LNCAP (cell line): ENCODE results near the gene KIF3A.

Experiments
- TF ChIP-seq, protein P1 (sequence below): fragments of 450-650 bp; IDR thresholded peaks from 2 replicates; pipeline ENCODE4 v1.5.1; 2017; ENCODE audit warnings: mild to moderate bottlenecking

KIF3A gene

DNA sequence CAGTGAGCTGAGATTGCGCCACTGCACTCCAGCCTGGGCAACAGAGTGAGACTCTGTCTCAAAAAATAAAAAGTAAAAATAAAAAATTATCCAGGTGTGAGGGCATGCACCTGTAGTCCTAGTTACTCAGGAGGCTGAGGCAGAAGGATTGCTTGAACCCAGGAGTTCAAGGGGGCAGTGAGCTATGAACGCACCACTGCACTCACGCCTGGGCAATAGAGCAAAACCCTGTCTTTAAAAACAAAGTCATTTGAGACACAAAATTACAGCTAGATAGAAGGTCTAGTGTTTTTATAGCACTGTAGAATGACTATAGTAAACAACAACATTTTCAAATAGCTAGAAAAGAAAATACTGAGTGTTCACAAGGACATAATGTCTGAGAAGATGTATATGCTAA is 47.2 kb downstream of the KIF3A start:
- TF ChIP-seq, protein P1, sequence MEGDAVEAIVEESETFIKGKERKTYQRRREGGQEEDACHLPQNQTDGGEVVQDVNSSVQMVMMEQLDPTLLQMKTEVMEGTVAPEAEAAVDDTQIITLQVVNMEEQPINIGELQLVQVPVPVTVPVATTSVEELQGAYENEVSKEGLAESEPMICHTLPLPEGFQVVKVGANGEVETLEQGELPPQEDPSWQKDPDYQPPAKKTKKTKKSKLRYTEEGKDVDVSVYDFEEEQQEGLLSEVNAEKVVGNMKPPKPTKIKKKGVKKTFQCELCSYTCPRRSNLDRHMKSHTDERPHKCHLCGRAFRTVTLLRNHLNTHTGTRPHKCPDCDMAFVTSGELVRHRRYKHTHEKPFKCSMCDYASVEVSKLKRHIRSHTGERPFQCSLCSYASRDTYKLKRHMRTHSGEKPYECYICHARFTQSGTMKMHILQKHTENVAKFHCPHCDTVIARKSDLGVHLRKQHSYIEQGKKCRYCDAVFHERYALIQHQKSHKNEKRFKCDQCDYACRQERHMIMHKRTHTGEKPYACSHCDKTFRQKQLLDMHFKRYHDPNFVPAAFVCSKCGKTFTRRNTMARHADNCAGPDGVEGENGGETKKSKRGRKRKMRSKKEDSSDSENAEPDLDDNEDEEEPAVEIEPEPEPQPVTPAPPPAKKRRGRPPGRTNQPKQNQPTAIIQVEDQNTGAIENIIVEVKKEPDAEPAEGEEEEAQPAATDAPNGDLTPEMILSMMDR = no peak

DNA sequence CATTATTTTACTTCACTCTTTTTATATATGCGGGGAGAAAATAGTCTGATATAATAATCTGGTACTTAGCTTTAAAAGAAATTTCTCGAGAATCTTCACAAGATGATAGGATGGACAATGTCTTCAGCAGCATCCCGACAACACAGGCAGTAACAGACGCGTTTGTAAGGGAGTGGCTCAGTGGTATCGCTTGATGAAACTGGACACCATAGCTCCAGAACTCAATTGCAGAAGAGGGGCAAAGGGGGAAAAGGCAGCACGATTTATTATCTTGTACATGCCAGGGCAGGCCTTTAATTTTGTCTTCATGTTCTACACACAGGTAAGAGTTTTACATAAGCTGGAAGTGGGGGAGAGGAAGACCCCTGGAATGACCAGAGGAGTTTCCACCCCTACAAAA is 47.8 kb downstream of the KIF3A start:
- TF ChIP-seq, protein P1 = no peak

DNA sequence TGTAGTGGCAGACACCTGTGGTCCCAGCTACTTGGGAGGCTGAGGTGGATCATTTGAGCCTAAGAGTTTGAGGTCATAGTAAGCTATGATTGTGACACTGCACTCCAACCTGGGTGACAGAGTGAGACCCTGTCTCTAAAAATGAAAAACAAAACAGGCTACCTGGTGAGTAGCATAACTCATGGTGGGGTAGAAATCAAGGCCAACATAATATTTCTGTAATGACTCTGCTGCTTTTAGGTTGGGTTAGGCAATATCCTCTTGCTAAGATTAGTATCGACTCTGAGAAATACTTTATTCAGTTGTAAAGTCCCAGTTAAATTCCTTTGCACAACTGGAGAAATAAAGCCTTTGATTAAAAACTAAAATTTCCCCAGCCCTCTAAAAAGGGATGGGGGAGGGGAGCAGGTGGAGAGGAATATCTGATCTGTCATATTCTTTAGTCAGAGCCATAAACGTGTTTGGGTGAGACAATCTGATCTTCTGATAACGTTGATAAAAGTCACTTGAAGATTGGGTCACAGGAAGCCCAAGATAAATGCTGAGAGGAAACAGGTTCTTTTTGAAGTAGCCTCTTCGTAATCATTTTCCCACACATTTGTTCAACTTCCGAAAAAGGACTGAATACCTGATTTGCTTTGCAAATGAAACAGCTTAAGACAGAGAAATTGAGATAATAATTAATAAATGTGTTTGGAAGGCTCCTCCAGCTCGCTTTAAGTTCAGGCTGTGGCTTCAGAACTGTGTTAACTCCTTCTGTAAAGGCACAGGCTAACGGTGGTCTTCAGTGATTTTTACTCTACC is 48.6 kb downstream of the KIF3A start:
- TF ChIP-seq, protein P1 = no peak

DNA sequence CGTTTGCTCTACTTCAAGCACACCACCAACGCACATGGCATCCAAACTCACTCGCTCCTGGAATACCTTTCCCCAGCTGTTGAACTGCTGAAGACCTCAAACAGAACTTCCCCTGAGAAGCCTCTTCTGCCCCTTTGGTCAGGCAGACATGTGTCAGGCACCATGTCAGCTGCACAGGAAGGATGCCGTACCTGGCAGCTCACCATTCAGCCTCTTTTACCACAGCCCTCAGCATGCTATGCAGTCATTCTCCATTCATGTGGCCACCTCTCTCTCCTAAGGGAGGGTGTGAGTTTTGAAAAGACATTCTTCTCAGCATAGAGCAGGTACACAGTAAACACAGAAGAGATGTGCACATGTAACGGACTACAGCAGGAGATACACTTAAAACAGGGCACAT is 49.4 kb downstream of the KIF3A start:
- TF ChIP-seq, protein P1 = no peak

DNA sequence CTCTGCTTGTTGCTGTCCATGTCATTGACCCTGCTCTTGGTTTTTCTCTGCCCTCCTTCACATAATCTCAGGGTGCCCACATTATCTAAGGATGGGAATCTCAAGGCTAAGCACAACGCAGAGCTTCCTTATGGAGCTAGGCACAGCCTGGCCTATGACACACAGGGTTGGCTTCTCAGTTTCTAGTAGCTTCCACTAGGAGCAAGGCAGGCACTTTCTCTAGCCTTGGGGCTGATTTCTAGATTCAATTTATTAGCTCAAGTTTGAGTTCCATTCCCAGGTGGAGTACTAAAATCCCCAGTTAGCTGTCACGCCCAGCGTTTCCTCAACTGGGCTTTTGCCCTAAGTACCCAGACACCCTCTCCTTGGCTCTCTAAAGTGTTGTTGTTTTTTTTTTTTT is 51.2 kb downstream of the KIF3A start:
- TF ChIP-seq, protein P1 = no peak

GRCh38 chr5:132684922-132685720 is 52.2 kb downstream of the KIF3A start:
- TF ChIP-seq, protein P1 = no peak

DNA sequence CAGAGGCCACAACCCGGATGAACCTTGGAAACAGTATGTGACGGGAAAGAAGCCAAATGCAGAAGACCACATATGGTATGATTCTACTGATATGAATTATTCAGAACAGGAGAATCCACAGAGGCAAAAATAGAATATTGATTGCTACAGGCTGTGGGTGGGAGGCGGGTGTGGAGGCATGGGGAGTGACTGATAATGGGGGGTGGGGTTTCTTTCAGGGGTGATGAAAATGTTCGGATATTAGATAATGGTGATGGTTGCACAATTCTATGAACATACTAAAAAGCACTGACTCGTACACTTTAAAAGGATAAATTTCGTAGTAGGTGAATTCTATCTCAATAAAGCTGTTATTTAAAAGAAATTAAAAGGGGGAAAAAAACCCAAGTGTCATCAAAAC is 52.9 kb downstream of the KIF3A start:
- TF ChIP-seq, protein P1 = no peak
